Posterior vena cava (tissue), 2 donors: ENCODE results near the gene NACC1. TPM values are rescaled to one million over a fixed set of nuclear protein-coding genes. Genes with fewer than 3 reads are reported as not detected.

Experiments
- DNase-seq: peaks from one replicate; pipeline ENCODE4 v3.0.0-alpha.2; 2020; ENCODE audit warnings: low spot score
- intact Hi-C, 2 donors: fragments of 100-400 bp; cut with DNase I; formaldehyde crosslinking; loops; one replicate each; pipeline versions ENCODE4 v1.14.1 to v1.14.2; 2022 to 2023
- long read RNA-seq, 2 donors: library from polyadenylated mRNA; unstranded; transcript quantifications; one replicate each; pipeline ENCODE4 v2.0.0, GENCODE V29; 2020 to 2021
- total RNA-seq, 2 donors: library from RNA; stranded (reverse); fragmentation: NEBNext Ultra II Directional; extraction: Animal tissue kit (Norgen Biotek cat#: 25700); gene quantifications; one replicate each; pipeline ENCODE4 v1.2.1, GENCODE V29; 2021
- donor health status: DM: yes; HTN: yes; CAD: no.
- donor health status: DM: yes; HTN: yes; CAD: no.

NACC1 gene
- total RNA-seq: 10 to 100 TPM; 37.6 to 39.7 TPM
- long read RNA-seq, donor 1, partial matches to known transcripts: 2 of 7 reads
- long read RNA-seq, donor 1, other reads (novel, unspliced or antisense): 5 of 7 reads
- long read RNA-seq, donor 2, partial matches to known transcripts: 0 of 1 reads
- long read RNA-seq, donor 2, other reads (novel, unspliced or antisense): 1 of 1 reads

DNA sequence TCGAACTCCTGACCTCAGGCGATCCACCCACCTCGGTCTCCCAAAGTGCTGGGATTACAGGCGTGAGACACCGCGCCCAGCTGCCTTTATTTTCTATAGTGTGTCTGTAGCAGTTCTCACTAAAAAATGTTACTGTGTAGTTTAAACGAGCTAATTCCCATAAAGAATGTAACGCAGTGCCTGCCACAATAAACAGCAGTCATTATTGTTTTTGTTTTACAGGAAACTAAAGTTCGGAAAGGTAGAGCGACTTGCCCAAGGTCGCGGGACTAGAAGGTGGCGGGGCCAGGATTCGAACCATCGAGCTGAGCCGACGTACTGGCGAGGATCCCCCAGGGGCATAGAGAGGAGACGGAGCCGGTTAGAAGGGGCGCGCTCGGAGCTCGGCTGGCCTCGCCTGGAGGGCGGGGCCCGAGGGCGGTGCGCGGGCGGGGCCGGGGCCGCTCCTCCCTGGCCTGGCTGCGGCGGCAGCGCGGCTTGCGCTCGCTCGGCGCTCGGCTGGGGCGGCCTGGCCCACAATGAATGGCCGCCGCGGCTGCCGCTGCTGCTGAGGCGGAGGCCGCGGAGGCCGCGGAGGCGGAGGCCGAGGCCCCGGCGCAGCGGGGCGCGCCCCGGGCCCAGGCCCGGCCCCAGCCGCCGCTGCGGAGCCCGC, at the start of gene NACC1:
Gene NACC1 (plus strand): TSS at position 493 of the 652 bp plus-strand sequence. CDS start 16,944 bp downstream, outside the sequence.
- DNase-seq: peak; percentile 97

DNA sequence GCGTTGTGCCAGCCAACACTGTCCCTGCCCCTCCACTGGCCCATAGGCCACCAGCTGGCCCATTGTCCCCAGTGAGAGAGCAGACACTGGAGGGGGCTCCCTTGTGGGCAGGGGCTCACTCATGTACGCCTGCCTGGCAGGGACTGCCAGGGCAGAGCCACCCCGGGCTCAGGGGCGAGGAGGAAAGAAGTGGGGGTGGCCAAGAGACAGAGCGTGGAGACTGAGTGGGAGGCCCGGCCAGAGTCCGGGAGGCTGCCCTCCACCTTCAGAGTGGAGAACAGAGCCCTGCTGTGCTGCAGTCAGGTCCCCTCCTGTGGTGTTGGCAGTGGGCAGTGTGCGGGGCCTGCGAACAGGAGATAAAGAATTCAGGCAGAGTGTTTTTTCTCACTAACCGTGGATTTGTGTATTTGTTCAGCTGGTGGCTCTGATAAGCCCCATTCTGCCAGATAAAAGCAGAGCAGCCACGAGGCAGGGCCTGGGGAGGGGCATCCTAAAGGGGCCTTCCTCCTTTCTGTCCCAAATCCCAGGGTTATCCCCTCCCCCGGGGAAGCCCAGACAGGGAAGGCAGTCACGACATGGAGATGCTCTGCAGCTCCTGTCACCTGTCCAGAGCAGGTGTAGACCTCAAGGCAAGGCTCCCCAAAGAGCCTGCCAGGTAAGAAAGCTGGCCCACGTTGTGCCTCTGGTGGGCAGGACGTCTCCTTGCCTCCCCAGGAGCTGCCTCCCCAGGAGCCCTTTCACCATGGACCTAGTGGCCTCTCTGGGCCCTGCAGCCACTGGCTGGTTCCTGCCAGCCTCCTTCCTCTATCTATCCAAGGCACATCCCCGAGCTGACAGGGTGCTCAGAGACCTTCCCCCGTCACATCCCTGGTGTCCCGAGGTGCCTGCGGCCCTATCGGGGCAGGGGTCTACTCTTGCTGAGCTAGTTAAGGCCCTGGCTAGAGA, 48.4 kb upstream of the NACC1 start:
- no peak for DNase-seq
- intact Hi-C loops: no loop called here

More for the DNA sequence above, at the start of gene NACC1:
- intact Hi-C loops: no loop called here

DNA sequence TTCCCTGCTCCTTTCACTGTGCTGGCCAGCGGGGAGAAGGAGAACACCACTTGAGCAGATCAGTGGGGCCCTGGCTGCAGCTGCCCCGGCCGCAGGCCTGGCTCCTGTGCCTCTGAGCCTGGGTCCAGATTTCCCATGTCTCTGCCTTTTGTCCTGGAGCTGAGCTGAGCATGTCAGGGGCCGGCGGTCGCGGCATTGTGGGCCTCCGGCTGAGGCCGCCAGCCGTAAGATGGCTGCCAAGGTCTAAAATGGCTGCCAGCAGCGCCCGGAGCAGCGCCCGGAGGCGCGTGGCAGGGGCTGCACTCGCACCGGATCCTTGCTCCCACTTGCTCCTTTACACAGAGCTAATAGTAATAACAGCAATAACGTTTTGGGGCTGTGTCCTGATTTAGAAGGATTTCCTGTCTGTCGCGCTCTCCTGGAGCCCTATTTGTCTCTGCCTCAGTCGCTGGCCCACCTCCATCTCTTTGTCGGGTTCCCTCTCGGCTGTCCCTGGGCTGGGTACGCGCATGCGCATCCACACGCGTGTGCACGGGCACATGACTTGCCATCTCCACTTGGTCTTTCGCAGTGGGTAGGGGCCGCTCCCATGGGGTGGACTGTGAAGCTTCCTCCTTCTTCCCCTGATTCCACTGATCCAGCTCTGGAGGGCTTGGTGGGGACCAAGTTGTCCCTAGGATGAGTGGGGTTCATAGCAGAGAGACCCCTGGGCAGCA, 47.5 kb upstream of the NACC1 start:
- intact Hi-C loops: no loop called here
- no peak for DNase-seq

DNA sequence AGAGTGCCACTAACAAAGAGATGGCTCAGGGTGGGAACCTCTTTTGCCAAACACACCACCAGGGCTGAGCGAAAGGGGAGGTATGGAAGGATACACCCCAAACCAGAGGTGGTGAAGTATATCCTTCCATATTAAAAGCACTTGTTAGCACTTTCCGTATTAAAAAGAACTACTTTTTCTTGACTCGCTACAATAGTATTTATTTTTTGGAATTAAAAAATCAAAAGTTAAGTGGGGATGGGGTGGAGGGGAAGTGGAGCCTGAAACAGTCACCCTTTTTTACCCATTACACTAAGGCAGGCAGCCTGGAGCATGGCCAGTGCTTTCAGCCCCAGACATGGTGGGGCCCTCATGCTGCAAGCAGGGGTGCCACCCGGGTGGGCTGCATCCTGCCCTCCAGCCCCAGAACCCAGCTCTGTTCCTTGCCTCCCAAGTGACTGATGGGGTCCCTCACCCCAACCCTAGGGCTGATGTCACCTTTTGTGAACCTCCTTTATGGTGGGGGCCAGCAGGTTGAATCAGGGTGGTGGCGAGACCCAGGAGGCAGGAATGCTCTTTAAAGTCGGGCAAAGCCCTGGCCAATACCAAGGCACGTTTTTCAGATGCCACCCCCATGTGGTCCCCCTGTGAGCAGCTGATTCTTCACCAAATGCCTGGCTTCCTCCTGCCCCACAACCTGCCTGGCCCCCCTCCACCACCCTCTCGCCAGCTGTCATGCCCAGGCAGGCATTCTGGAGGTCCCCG, 46.4 kb upstream of the NACC1 start:
- no peak for DNase-seq
- intact Hi-C loops: no loop called here

DNA sequence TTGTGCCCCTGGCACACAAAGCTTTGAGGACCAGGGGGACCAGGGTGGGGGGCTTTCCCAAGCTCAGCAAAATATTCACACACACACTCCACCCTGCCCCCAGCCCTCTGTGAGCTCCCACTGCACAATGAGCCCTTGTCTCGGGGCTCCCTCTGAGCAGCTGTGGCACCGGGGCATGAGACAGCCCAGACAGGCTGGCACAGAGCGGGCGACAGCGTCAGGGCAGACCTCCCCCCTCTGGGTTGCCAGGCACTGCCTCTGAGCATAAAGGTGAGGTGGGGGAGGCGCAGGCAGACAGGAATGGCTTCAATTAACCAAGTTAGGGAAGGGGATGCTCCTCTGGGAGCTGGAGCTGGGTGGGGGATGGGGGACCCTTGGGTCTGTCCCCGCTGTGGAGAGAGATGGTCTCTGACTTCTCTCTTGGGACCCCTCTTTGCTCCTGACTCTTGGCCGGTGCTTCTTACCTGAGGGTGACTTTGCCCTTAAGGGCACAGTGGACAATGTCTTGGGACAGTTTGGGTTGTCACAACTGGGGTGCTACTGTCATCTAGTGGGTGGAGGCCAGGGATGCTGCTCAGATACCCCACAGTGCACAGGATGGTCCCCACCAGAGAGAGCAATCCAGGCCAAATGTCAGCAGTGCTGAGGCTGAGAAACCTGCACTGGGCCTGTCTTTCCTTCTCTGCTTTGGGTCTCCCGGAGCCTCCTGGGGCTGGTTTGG, 45.7 kb upstream of the NACC1 start:
- intact Hi-C loops: no loop called here
- no peak for DNase-seq

DNA sequence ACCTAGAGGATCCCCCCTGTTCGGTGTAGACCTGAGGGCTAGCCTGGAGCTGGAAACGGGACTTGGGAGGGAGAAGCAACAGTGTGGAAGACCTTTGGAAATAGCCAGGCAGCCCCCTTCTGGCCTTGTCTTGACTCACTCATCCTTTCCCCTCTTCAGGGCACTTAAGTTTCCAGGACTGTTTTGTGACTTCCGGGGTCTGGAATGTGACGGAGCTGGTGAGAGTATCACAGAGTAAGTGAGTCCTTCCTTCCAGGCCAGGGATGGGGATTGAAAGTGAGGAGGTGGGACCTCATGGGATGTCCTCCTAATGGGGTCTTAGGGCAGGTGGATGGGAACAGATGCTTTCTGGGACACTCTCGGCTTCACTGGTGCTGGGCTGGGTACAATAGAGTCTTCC, 44.8 kb upstream of the NACC1 start:
- no peak for DNase-seq
- intact Hi-C loops: no loop called here

DNA sequence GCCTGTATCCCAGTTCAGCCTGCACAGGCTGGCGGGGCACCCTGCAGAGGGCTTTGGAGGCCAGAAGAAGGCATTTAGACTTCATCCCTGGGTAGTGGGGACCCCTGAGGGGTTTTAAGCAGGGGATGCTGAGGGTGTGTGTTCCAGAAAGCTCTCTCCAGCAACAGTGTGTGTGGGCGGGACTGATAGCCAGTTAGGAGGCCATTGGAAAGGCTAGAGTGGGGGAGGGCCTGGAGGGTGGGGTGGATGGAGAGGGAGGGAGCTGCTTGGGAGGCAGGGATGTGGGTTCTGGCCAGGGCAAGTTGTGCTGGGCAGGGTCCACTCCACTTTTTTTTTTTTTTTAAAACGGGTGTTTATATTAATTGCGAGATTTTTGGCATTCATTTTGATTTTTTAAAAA, 43.7 kb upstream of the NACC1 start:
- intact Hi-C loops: no loop called here
- no peak for DNase-seq

DNA sequence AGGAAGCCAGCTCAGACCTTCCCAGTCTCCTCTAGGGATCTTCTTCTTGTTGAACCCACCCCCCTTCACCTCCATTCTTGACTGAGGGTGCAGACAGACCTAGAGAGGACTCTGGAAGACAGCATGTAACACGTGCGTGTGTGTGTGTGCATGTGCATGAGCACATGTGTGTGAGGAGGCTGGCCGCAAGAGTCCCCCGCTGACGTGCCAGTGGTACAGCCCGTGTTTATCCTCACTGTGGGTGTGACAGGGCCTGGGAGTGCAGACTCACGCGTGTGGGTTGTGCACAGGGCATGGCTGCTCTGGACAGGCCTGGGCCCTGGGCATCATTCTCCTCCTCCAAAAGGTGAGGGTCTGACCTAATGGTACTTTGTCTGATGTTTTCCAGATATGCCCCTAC, 41.7 kb upstream of the NACC1 start:
- no peak for DNase-seq
- intact Hi-C loops: no loop called here

DNA sequence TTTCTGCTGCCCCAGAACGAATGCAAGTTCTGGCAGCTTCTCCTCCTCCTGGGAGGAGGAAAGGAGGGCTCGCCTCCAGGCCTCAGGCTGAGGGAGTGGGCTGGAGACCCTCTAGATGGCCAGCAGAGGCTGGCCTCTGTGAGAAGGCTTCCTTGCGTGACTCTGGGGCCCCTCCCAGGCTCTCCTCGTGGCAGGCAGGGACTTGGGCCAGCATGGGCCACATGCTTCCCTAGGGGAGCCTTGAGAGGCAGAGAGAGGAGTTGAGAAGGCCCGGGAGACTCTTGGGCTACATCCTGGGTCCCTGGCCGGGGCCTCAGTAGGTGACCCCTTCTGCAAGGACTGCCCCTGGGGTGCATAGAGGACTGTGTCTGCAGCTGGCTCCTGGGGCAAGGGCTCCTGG, 41.3 kb upstream of the NACC1 start:
- no peak for DNase-seq
- intact Hi-C loops: no loop called here

DNA sequence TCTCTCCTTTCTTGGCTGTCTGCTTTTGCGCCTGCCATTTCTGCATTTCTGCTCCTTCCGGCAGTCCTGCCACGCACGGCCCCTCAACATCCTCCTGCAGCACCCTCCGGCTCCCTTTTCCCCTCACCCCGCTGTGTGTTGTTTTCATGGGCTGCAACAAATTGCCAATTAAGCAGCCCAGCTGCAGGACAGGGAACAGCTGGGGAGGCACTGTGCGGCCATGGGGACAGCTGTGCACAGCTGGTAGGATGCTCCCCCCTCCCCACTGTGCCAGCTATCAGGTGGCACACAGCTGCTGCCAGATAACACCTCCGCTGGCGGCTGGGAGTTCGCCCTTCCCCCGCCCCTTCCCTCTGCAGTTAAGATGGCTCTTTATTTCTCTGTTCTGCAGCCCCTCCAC, 40.8 kb upstream of the NACC1 start:
- DNase-seq: no peak
- intact Hi-C loops: no loop called here

DNA sequence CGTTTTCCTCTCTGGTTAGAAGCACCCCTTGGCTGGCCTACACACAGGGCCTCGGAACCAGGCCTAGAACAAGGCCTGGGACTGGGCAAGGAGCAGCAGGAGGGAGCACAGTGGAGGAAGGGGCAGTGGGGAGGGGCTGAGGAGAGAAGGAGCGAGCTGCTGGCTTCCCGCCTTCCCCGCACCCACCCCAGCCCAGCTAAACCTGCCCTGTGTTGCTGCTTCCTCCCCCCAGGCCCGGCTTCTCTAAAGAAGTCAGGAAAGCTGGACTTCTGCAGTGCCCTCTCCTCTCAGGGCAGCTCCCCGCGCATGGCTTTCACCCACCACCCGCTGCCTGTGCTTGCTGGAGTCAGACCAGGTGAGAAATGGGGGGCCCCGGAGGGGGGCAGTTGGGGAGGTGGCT, 39.7 kb upstream of the NACC1 start:
- intact Hi-C loops: no loop called here
- no peak for DNase-seq

DNA sequence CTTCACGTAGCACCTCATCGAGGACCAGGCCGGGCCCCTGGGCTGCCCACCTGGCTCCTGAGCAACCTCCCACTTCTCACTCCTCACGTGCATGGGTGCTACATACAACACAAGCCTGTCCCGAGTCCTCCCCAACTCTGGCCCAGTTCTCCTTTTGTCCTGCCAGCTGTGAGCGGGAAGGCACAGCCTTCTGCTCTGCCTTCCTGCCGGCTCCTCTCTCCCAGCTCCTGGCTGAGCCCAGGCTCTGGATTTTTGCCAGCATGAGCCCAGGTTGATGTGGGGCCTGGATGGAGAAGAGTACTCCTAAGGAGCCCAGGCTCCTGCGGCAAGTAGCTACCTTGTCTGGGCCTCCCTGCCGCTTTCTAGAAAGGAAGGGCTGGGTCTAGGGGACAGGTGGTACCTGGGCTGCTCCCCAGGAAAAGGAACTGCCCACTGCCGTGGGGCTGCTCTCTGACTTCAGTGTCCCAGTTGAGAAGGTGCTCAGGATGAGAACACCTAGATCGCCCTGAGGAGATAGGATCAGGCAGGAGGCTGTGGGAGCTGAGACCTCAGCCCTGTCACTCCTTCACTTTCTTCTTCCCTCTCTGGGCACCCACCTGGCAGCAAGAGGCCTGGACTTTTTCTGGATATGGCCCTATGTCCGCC, 39.0 kb upstream of the NACC1 start:
- intact Hi-C loops: no loop called here
- no peak for DNase-seq

DNA sequence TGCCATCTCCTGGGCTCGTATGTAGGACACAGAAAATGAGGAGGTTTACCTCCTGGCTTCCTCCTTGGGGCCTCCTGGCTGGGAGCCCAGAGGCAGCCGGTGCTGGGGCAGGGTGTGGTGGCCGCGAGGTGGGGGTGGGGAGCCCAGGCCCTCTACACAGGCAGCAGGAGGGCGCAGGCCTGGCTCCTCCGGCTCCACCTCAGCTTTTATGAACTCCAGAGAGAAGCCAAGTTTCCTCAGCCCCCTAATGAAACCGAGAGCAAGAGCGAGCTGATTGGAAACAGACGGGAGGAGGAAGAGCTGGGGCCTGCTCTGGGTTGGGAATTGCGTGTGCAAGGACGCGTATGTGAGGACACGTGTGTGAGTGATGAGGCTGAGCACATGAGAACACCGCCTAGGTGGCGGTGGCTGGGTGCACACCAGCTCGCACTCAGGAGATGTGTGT, 38.5 kb upstream of the NACC1 start:
- no peak for DNase-seq

DNA sequence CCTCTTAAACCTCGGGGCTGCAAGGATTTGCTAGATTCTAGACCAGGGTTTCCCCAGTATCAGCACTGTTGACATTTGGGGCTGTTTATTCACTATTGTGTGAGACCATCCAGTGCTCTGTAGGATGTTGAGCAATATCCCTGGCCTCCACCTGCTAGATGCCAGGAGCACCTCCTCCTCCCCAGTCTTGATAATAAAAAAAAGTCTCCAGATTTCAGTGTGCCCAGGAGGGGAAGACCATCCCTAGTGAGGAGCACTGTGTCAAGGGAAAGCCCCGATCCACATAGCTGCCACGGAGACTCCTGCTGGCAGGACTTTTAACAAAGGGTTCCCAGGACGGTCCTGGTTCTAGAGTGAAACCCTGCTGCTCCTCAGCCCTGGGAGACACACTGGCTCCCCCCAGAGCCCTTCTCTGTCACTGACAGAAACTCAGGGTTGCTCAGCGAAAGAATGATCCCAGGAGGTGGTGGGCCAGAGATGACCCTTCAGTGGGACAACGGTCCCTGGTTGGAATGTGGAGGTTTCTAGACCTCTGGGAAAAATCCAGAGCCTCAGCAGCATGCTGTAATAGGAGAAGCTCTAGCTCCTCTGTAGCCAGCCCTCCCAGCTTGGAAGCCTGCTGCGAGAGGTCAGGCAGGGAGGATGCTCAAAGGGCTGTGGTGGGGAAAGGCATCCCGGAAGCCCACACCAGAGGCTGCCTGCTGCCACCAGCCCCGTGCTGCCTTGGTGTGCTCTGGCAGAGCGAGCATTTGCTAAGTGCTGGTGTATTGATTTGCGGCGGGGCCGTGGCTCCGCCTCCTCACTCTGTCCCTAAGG, 35.7 kb upstream of the NACC1 start:
- intact Hi-C loops: no loop called here

More for the DNA sequence above, 38.5 kb upstream of the NACC1 start:
- intact Hi-C loops: no loop called here

DNA sequence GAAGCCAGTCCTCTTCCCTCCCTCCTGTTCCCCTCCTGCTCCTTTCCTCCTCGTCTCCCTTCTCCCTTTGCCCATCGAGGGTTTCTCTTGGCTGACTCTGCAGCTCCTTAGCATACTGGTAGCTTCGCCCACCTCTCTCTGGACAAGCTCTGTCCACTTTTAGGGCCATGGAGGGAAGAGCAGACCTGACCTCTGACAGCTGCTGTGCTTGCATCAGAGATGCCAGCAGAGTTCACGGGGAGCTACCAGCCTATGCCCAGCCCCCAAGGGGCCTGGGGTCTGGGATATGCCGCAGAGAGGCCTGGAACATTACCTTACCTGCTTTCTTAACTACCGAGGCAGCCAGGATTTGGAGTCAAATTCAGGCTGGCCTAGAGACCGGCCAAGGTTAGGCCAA, 35.1 kb upstream of the NACC1 start:
- DNase-seq: no peak
- intact Hi-C loops: no loop called here

More for the DNA sequence above, 35.7 kb upstream of the NACC1 start:
- no peak for DNase-seq

DNA sequence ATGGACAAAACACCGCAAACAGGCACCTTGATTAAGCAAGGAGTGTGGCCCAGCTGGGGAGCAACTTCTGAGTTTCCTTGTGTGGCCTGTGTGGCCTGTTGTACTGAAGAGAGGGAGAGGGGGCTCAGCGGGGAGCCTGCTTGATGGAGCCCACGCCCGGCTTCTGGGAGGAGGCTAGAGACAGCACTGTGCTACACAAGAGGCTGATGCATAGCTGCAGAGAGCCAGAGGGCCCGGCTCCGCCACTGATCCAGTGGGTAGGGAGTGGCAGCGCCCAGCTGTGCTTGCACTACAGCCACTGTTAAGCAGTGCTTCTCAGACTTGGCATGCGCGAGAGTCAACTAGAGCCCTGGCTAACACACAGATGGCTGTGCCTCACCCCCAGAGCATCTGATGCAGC, 34.4 kb upstream of the NACC1 start:
- intact Hi-C loops: no loop called here
- DNase-seq: no peak

DNA sequence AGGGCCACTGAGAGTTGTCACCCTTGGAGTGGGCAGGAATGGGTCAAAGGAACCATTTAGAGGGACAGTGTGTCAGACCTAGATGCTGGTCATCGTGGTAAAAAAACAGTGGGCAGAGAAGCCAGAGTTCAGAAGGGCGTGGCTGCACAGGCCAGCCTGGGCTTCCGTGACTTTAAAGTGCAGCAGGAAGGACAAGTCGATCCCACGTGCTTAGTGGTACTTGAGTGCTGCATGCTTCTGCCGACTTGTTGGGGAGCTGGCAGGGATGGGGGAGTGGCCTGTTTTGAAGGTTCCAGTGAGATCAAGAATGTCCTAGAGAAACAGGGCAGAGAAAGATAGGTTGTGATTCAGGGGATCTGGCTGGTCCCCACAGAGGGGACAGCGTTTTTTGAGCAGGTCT, 32.4 kb upstream of the NACC1 start:
- DNase-seq: no peak
- intact Hi-C loops: no loop called here
